AG09309 (cell line): Measurements from ENCODE around the gene KCNIP1.

ENCODE experiments used
- DNase-seq: peaks from one replicate; pipeline ENCODE4 v3.0.0-alpha.2; 2010; ENCODE audit warnings: low read depth
- H3K4me3 ChIP-seq: 2 replicates; pipeline ENCODE4 v1.5.1; 2011; ENCODE audit warnings: mild to moderate bottlenecking, low read depth, low read length, moderate library complexity; ENCODE audit not compliant: control insufficient read depth
- CTCF ChIP-seq: IDR thresholded peaks from 2 replicates; pipeline ENCODE4 v1.5.1; 2011; ENCODE audit warnings: mild to moderate bottlenecking, low read depth, low read length, inconsistent platforms; ENCODE audit not compliant: insufficient read depth, control insufficient read depth; ENCODE audit errors: missing control alignments

The KCNIP1 gene

GRCh38 chr5:170626507-170627150, 122.8 kb downstream of the KCNIP1 start:
- no peak overlapping the region for H3K4me3 ChIP-seq
- DNase-seq, result no peak
- no peak for TF ChIP-seq CTCF

GRCh38 chr5:170627271-170627670, 123.5 kb downstream of the KCNIP1 start:
- H3K4me3 ChIP-seq, result no peak overlapping the region
- TF ChIP-seq CTCF, result no peak
- DNase-seq, result no peak

GRCh38 chr5:170628028-170628427, 124.2 kb downstream of the KCNIP1 start:
- no peak overlapping the region for H3K4me3 ChIP-seq
- no peak for TF ChIP-seq CTCF
- DNase-seq, result no peak

- no peak for DNase-seq
- no peak overlapping the region for H3K4me3 ChIP-seq
- no peak for TF ChIP-seq CTCF
These were observed 125.1 kb downstream of the KCNIP1 start for GRCh38 chr5:170628691-170629565.

GRCh38 chr5:170629566-170630175, 125.9 kb downstream of the KCNIP1 start:
- no peak for TF ChIP-seq CTCF
- DNase-seq, result no peak
- no peak overlapping the region for H3K4me3 ChIP-seq

- no peak for TF ChIP-seq CTCF
- H3K4me3 ChIP-seq, result no peak overlapping the region
- no peak for DNase-seq
These were observed 126.4 kb downstream of the KCNIP1 start for GRCh38 chr5:170630226-170630625.
